Adipocyte (in vitro differentiated cells): ENCODE measurements around the gene PTAFR.

ENCODE experiments used
- DNase-seq: peaks from one replicate; pipeline ENCODE4 v3.0.0-alpha.2; 2015; ENCODE audit warnings: low read depth
- H3K27me3 ChIP-seq: replicated peaks from 2 replicates; pipeline ENCODE4 v1.7.0; 2013; ENCODE audit warnings: mild to moderate bottlenecking, low read length, moderate library complexity; ENCODE audit not compliant: control insufficient read depth, insufficient read depth
- H3K36me3 ChIP-seq: 2 replicates; pipeline ENCODE4 v1.7.0; 2013; ENCODE audit warnings: low read length, mild to moderate bottlenecking, moderate library complexity; ENCODE audit not compliant: control insufficient read depth, insufficient read depth, severe bottlenecking
- H3K4me1 ChIP-seq: 2 replicates; pipeline ENCODE4 v1.7.0; 2013; ENCODE audit warnings: mild to moderate bottlenecking, low read length, moderate library complexity; ENCODE audit not compliant: control insufficient read depth, insufficient read depth
- H3K4me3 ChIP-seq: 2 replicates; pipeline ENCODE4 v1.7.0; 2013; ENCODE audit warnings: mild to moderate bottlenecking, low read length, moderate library complexity
- H3K9ac ChIP-seq: 2 replicates; pipeline ENCODE4 v1.7.0; 2013; ENCODE audit warnings: mild to moderate bottlenecking, low read length, moderate library complexity
- H3K9me3 ChIP-seq: 2 replicates; pipeline ENCODE4 v1.7.0; 2013; ENCODE audit warnings: mild to moderate bottlenecking, low read length, moderate library complexity; ENCODE audit not compliant: control insufficient read depth

Gene PTAFR

GRCh38 chr1:28176492-28177470 is at the start of gene PTAFR:
Gene PTAFR, minus strand, starts transcription at chr1:28176690. Its CDS starts 25,669 bp downstream, at chr1:28151021.
- DNase-seq, result no peak
- H3K4me3 ChIP-seq, result no peak within 1 kb of the TSS
- no peaks in the 10 kb centered on the region for H3K36me3 ChIP-seq

DNA sequence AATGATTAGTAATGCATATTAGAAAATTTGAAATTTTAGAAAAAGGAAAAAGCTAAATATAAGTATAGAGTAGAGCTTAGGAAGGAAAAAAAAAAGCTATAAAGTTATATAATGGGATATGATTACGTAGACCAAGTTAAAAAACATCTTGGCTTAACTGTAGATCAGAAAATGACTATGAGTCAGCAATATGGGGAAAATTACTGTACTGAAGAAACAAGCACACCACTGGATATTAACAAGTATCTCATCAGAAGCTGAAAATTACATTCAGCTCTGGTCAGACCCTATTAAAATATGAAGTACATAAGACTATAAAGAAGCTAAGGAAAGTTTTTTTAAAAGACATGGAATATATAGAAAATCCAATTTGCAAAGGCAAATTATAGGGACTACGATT is 36.8 kb upstream of the PTAFR start:
- no peak for DNase-seq
- Histone ChIP-seq H3K4me1 (no peaks in the 10 kb centered on the region), H3K9ac (no peak overlapping the region), H3K4me3 (no peak overlapping the region), H3K27me3 (no peaks in the 10 kb centered on the region), H3K36me3 (peaks cover 54% of the 10 kb centered on the region), H3K9me3 (no peaks in the 10 kb centered on the region)

More at GRCh38 chr1:28176492-28177470, at the start of gene PTAFR:
- Histone ChIP-seq H3K27me3 (no peaks in the 10 kb centered on the region), H3K4me1 (peaks cover 49% of the 10 kb centered on the region), H3K9me3 (no peaks in the 10 kb centered on the region), H3K9ac (peak within 1 kb of the TSS; percentile 59)

DNA sequence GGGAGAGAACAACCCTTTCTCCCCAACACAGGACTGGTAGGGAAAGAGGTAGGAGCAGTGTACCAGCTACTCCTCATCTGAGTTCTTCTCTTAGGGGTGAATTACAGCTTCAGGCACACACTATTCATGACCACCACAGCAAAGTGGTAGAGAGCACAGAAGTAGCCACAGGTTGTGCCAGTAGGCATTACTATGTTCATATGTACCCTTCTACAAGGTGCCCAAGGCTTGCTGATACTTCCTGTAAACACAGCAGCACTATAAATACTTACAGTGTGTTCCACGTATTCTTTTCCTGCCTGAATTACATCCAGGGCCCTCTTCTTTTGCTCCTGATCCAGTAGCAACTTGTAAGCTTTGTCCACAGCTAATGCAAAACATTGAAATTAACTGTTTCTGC is 33.2 kb upstream of the PTAFR start:
- Histone ChIP-seq H3K9me3 (no peaks in the 10 kb centered on the region), H3K9ac (no peak overlapping the region), H3K36me3 (peaks cover 80% of the 10 kb centered on the region), H3K27me3 (no peaks in the 10 kb centered on the region), H3K4me1 (no peaks in the 10 kb centered on the region), H3K4me3 (no peak overlapping the region)
- DNase-seq, result no peak

- H3K4me3 ChIP-seq, result no peak overlapping the region
- H3K36me3 ChIP-seq, result peaks cover 83% of the 10 kb centered on the region
- H3K27me3 ChIP-seq, result no peaks in the 10 kb centered on the region
- H3K9me3 ChIP-seq, result no peaks in the 10 kb centered on the region
- DNase-seq, result peak; percentile 70
- H3K9ac ChIP-seq, result no peak overlapping the region
- H3K4me1 ChIP-seq, result no peaks in the 10 kb centered on the region
These were observed 32.4 kb upstream of the PTAFR start for GRCh38 chr1:28208818-28209441.

DNA sequence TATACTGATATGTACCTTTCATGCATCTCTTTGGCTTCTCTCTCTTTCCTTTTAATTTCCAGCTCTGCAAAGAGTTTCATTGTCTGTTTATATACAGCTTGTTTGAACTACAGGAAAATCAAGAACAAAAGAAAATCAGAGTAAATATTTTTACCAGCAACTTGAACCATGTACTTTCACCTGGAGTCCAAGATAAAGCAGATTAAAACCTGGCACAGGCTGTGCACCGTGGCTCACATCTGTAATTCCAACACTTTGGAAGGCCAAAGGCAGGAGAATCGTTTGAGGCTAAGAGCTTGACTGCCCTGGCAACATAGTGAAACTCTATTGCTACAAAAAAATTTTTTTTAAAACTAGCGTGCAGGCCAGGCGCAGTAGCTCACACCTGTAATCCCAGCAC is 28.8 kb upstream of the PTAFR start:
- H3K9me3 ChIP-seq, result no peaks in the 10 kb centered on the region
- H3K4me3 ChIP-seq, result no peak overlapping the region
- H3K36me3 ChIP-seq, result peaks cover 81% of the 10 kb centered on the region
- H3K4me1 ChIP-seq, result no peaks in the 10 kb centered on the region
- H3K9ac ChIP-seq, result no peak overlapping the region
- H3K27me3 ChIP-seq, result no peaks in the 10 kb centered on the region
- DNase-seq, result no peak

DNA sequence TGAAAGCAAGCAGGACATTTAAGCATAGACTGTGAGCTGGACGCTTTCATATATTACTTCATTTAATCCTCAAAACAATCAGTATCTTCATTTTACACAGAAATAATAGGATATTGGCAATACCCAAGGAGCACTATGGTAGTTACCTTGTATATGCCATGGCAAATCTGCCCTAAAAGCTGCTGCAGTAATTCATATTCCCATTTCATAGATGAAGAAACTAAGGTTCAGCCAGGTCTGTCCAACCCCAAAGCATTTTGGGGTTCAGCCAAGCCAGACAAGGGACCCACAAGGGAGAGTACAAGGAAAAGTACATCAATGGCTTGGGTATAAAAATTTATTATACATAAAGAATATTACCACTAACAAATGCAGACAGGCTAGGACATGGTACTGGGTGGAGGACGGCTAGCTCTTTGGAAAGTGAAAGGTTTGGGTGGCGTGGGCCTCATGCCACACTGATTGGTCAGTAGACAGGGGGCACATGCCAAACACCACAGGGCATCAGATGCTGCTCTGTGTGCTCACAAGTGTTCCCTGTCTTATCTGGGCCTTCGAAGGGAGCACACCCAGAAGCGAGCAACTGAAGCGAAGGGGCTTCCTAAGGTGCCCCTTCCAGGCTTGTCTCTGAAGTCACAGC is 23.9 kb upstream of the PTAFR start:
- Histone ChIP-seq H3K27me3 (no peaks in the 10 kb centered on the region), H3K9me3 (no peaks in the 10 kb centered on the region), H3K9ac (no peak overlapping the region), H3K36me3 (peaks cover 61% of the 10 kb centered on the region), H3K4me3 (no peak overlapping the region), H3K4me1 (no peaks in the 10 kb centered on the region)
- DNase-seq, result no peak

- Histone ChIP-seq H3K9me3 (no peaks in the 10 kb centered on the region), H3K36me3 (peaks cover 53% of the 10 kb centered on the region), H3K4me3 (no peak overlapping the region), H3K27me3 (no peaks in the 10 kb centered on the region), H3K9ac (no peak overlapping the region), H3K4me1 (no peaks in the 10 kb centered on the region)
- no peak for DNase-seq
These were observed 23.1 kb upstream of the PTAFR start for GRCh38 chr1:28199328-28200233.

DNA sequence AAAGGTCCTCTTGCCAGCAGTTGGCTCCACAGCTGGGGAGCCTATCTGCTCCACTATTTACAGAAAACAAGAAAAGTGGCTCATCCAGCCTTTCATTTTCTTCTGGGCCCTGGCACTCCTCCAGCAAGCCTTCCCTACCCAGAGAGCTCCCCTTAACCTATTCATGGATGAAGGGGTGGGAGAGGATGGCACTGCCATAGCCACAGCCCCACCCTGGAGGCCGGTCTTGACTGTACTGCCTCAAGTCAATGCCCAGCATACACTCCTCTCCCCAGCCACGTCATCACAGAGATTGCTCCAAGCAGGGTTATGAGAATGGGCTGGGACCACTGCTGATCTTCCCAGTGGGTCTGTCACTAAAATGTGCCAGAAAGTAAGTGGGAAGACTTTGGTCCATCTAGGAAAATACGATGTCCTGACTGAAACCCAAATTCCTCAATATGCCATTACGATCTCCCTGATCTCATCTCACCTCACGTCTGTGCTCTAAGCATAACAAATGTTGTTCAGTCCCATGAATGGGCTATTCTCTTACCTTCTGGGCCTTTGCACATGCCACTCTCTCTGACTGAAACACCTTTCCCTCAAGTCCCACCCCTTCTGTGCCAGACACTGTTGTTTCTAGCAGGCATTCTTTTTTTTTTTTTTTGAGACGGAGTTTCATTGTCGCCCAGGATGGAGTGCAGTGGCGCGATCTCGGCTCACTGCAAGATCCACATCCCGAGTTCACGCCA is 21.4 kb upstream of the PTAFR start:
- H3K9ac ChIP-seq, result no peak overlapping the region
- no peaks in the 10 kb centered on the region for H3K9me3 ChIP-seq
- DNase-seq, result no peak
- H3K36me3 ChIP-seq, result peaks cover 36% of the 10 kb centered on the region
- no peaks in the 10 kb centered on the region for H3K4me1 ChIP-seq
- H3K27me3 ChIP-seq, result no peaks in the 10 kb centered on the region
- no peak overlapping the region for H3K4me3 ChIP-seq

DNA sequence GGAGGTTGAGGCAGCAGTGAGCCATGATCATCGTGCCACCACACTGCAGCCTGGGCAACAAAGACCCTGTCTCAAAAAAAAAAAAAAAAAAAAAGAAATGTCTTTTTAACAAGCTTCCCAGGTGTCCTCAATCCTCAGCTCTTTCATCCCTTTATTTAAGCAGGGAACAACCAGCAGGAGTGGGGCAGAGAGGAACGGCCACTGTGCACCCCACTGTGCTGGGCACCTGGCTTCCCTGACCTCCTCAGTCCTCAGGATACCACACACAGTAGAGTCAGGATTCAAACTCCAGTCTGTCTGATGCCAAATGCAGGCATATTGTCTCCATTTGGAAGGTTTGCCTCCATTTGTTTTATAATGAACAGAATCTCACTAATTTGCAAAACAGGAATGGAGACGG is 19.8 kb upstream of the PTAFR start:
- no peak for DNase-seq
- Histone ChIP-seq H3K9ac (no peak overlapping the region), H3K4me1 (no peaks in the 10 kb centered on the region), H3K4me3 (no peak overlapping the region), H3K36me3 (peaks cover 28% of the 10 kb centered on the region), H3K27me3 (no peaks in the 10 kb centered on the region), H3K9me3 (no peaks in the 10 kb centered on the region)

GRCh38 chr1:28195780-28196179 is 19.3 kb upstream of the PTAFR start:
- Histone ChIP-seq H3K4me1 (no peaks in the 10 kb centered on the region), H3K27me3 (no peaks in the 10 kb centered on the region), H3K36me3 (peaks cover 23% of the 10 kb centered on the region), H3K9me3 (no peaks in the 10 kb centered on the region), H3K9ac (no peak overlapping the region), H3K4me3 (no peak overlapping the region)
- DNase-seq, result no peak
